A673 (cell line): Measurements from ENCODE around the gene SPATA13. TPM values are rescaled to one million over a fixed set of nuclear protein-coding genes. Genes with fewer than 3 reads are reported as not detected.

ENCODE experiments used
- BruUV-seq: library from RNA; stranded (reverse); fragments of 400-500 nt; replicated peaks from 2 replicates; lab custom pipeline; 2021; lab: Mats Ljungman, UMichigan
- CTCF ChIA-PET: fragments of 300-600 bp; sonication (Branson Sonifier 250); formaldehyde crosslinking; loops from one replicate; lab custom pipeline; 2022; ENCODE audit warnings: antibody characterized with exemption; lab: Charles Lee
- POLR2A ChIA-PET: fragments of 300-600 bp; sonication (Branson Sonifier 250); formaldehyde crosslinking; loops from one replicate; lab custom pipeline; 2022; ENCODE audit warnings: antibody characterized with exemption; ENCODE audit not compliant: low non-redundant PET; lab: Charles Lee
- DNase-seq: peaks from one replicate; pipeline ENCODE4 v3.0.0-alpha.2; 2015; ENCODE audit warnings: low spot score
- H3K27ac ChIP-seq: fragments of 200-600 bp; sonication (generic); 2 replicates; pipeline ENCODE4 v1.5.1; 2016; ENCODE audit warnings: mixed run types, low read depth, mild to moderate bottlenecking, mixed read lengths, antibody characterized with exemption, low read length; ENCODE audit not compliant: poor library complexity, severe bottlenecking
- H3K27me3 ChIP-seq: fragments of 200-600 bp; sonication (generic); replicated peaks from 2 replicates; pipeline ENCODE4 v1.6.1; 2017; ENCODE audit warnings: mixed run types, low read depth, mild to moderate bottlenecking, mixed read lengths, antibody characterized with exemption, low read length; ENCODE audit not compliant: insufficient read depth, poor library complexity
- H3K36me3 ChIP-seq: fragments of 200-600 bp; sonication (generic); 2 replicates; pipeline ENCODE4 v1.6.1; 2016; ENCODE audit warnings: mixed run types, mild to moderate bottlenecking, mixed read lengths, antibody characterized with exemption, low read length; ENCODE audit not compliant: insufficient read depth, poor library complexity, severe bottlenecking
- H3K4me1 ChIP-seq: fragments of 200-600 bp; sonication (generic); 2 replicates; pipeline ENCODE4 v1.6.1; 2017; ENCODE audit warnings: mixed run types, mild to moderate bottlenecking, mixed read lengths, antibody characterized with exemption, low read length; ENCODE audit not compliant: insufficient read depth, poor library complexity, severe bottlenecking
- H3K4me3 ChIP-seq: fragments of 200-600 bp; sonication (generic); 2 replicates; pipeline ENCODE4 v1.5.1; 2016; ENCODE audit warnings: low read depth, mixed run types, mild to moderate bottlenecking, mixed read lengths, low read length; ENCODE audit not compliant: poor library complexity, severe bottlenecking
- H3K9me3 ChIP-seq: fragments of 200-600 bp; sonication (generic); 2 replicates; pipeline ENCODE4 v1.6.1; 2016; ENCODE audit warnings: mixed run types, low read depth, mild to moderate bottlenecking, mixed read lengths, antibody characterized with exemption, low read length; ENCODE audit not compliant: poor library complexity, severe bottlenecking
- EZH2 ChIP-seq: fragments of 200-600 bp; sonication (generic); IDR thresholded peaks from 2 replicates; pipeline ENCODE4 v1.6.1; 2017; ENCODE audit warnings: borderline replicate concordance, low read depth, mild to moderate bottlenecking, mixed read lengths, antibody characterized with exemption, low read length; ENCODE audit not compliant: poor library complexity, severe bottlenecking
- intact Hi-C: fragments of 100-400 bp; cut with micrococcal nuclease; formaldehyde crosslinking; loops from one replicate; pipeline ENCODE4 v1.10.0; 2022; ENCODE audit not compliant: unreplicated experiment
- total RNA-seq: library from RNA; stranded (reverse); gene quantifications from 2 replicates; pipeline ENCODE4 v1.2.3, GENCODE V29; 2021
- TF ChIP-seq, protein P1 (sequence below): fragments of 300-800, 200-600 bp; sonication (generic); conservative IDR thresholded peaks from 2 replicates; pipeline ENCODE4 v1.5.1; 2017; ENCODE audit warnings: low read depth, mild to moderate bottlenecking, antibody characterized with exemption, low read length, moderate library complexity, mixed read lengths

SPATA13 gene
- total RNA-seq, 1 experiment from 2014 or later, result 58.2 TPM

DNA sequence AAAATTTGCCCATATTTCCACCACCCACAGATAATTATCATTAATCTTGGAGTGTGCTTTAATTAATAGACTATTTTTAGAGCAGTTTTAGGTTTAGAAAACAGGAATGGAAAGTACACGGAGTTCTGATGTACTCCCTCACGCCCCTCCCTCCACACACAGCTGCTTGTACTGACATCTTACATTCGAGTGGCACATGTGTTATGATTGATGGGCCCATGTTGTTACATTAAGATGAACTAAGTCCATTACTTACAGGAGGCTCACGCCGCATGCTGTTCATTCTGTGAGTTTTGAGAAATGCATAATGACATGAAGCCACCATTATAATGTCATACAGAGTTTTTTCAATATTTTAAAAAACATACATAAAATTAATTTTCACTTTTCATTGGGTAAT is 1.2 kb upstream of the SPATA13 start:
- CTCF ChIA-PET, result no interaction called here
- no TSS peak for BruUV-seq

DNA sequence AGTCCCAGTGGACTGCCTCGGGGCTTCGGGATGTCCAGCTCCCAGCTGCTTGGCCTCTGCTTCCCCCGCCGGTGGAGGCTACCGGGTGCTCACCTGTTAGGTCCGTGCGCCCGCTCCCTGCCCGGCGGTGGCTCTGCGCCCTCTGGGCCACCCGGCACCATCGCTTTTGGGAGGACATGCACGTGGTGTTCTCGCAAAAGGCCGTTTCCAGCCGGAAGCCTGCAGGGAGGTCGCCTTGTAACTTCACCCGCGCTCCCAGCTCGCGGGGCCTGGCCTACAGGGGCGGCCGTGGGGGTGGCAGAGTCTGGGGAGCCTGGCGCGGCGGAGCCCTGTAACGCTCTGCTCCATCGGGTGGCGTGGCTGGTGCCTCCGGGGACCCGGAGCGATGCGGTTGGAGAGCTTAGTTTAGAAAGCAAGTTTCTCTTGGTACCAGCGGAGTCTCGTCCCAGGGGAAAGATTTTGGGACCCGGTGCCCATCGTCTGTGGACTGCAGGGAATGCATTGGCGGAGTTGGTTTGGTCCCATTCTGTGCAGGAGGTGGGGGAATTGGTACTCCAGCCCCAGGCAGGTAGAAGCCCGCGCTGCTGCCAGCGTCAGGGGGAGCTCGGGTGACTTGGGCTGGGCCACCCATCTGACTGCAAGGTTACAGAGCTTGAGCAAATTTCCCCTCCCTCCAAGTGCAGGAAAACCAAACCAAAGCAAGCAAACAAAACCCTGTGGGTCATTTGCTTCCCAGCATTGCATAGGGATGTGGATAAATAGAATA is 673 bp downstream of the SPATA13 start:
- TF ChIP-seq, protein P1, sequence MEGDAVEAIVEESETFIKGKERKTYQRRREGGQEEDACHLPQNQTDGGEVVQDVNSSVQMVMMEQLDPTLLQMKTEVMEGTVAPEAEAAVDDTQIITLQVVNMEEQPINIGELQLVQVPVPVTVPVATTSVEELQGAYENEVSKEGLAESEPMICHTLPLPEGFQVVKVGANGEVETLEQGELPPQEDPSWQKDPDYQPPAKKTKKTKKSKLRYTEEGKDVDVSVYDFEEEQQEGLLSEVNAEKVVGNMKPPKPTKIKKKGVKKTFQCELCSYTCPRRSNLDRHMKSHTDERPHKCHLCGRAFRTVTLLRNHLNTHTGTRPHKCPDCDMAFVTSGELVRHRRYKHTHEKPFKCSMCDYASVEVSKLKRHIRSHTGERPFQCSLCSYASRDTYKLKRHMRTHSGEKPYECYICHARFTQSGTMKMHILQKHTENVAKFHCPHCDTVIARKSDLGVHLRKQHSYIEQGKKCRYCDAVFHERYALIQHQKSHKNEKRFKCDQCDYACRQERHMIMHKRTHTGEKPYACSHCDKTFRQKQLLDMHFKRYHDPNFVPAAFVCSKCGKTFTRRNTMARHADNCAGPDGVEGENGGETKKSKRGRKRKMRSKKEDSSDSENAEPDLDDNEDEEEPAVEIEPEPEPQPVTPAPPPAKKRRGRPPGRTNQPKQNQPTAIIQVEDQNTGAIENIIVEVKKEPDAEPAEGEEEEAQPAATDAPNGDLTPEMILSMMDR, result no peak
- TF ChIP-seq EZH2, result no peak
- peaks cover 13% of the 10 kb centered on the region for H3K4me1 ChIP-seq
- no peaks in the 10 kb centered on the region for H3K9me3 ChIP-seq
- BruUV-seq, result no TSS peak
- no peaks in the 10 kb centered on the region for H3K27me3 ChIP-seq
- peak overlapping the region; percentile 80 for H3K4me3 ChIP-seq
- H3K36me3 ChIP-seq, result no peaks in the 10 kb centered on the region
- CTCF ChIA-PET, result no interaction called here
- peak overlapping the region; percentile 74 for H3K27ac ChIP-seq
- peak; percentile 45 for DNase-seq
- intact Hi-C loops, result loop anchor here (5.0 kb wide), 1 partner anchor 41 kb away; no protein-coding TSS in a partner anchor
- POLR2A ChIA-PET, result no interaction called here

More for the DNA sequence above, 1.2 kb upstream of the SPATA13 start:
- no peak overlapping the region for H3K27ac ChIP-seq
- no peak for DNase-seq
- no peaks in the 10 kb centered on the region for H3K9me3 ChIP-seq
- POLR2A ChIA-PET, result no interaction called here
- H3K27me3 ChIP-seq, result no peaks in the 10 kb centered on the region
- H3K36me3 ChIP-seq, result no peaks in the 10 kb centered on the region
- H3K4me1 ChIP-seq, result peaks cover 10% of the 10 kb centered on the region
- no peak overlapping the region for H3K4me3 ChIP-seq
- no peak for TF ChIP-seq EZH2
- TF ChIP-seq, protein P1, result no peak
- intact Hi-C loops, result no loop called here

DNA sequence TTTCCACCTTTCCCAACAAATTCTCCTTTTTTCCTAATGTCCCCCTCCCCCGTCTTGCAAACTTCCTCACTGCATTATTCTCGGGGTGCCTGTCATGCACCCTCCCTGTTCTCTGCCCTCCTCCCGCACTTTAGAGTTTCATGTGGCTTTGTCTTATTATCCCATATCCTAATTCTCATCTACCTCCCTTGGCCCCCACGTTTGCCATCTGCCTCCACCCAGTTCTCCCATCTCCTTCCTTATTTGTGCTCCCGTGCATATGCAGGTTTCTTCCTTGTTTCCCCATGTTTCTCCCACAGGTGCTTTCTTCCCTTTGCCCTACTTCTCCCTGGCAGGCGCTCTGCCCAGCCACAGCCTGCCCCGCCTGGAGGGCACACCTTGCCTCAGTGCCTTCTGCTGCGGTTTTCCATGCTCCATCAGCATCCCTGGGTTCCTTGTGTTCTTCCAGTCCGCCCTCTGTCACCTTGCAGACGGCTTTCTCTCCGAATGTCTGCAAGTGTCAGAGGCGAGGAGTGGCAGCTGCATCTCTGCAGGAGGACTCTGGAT is 1.5 kb downstream of the SPATA13 start:
- Histone ChIP-seq H3K9me3 (no peaks in the 10 kb centered on the region), H3K4me1 (peaks cover 20% of the 10 kb centered on the region), H3K27ac (no peak overlapping the region), H3K4me3 (peak overlapping the region; percentile 80), H3K36me3 (no peaks in the 10 kb centered on the region), H3K27me3 (no peaks in the 10 kb centered on the region)
- TF ChIP-seq, protein P1, result no peak
- DNase-seq, result no peak
- POLR2A ChIA-PET, result no interaction called here
- intact Hi-C loops, result loop anchor here (5.0 kb wide), 1 partner anchor 40 kb away; no protein-coding TSS in a partner anchor
- CTCF ChIA-PET, result no interaction called here
- TSS peak; percentile 29 for BruUV-seq
